H9 (cell line): ENCODE results near the gene KRTAP20-3. TPM values are rescaled to one million over a fixed set of nuclear protein-coding genes. Genes with fewer than 3 reads are reported as not detected.

Source experiments
- DNase-seq: peaks from one replicate; pipeline ENCODE4 v3.0.0-alpha.2; 2017
- H2AFZ ChIP-seq: one replicate; pipeline ENCODE4 v1.6.1; 2013; ENCODE audit warnings: mild to moderate bottlenecking, low read length, control low read depth, moderate library complexity
- H2AK5ac ChIP-seq: 2 replicates; pipeline ENCODE4 v1.6.1; 2013; ENCODE audit warnings: low read length, control low read depth, mixed read lengths; ENCODE audit not compliant: insufficient read length
- H2BK120ac ChIP-seq: one replicate; pipeline ENCODE4 v1.6.1; 2013; ENCODE audit warnings: low read depth, mild to moderate bottlenecking, low read length, control low read depth, inconsistent platforms; ENCODE audit not compliant: poor library complexity, severe bottlenecking
- H2BK12ac ChIP-seq: 2 replicates; pipeline ENCODE4 v1.6.1; 2013; ENCODE audit warnings: low read length, control low read depth, mixed read lengths, low read depth; ENCODE audit not compliant: insufficient read length
- H2BK15ac ChIP-seq: 2 replicates; pipeline ENCODE4 v1.6.1; 2013; ENCODE audit warnings: low read depth, low read length, control low read depth
- H2BK20ac ChIP-seq: one replicate; pipeline ENCODE4 v1.6.1; 2013; ENCODE audit warnings: low read depth, mild to moderate bottlenecking, low read length, control low read depth, inconsistent platforms; ENCODE audit not compliant: poor library complexity, severe bottlenecking
- H2BK5ac ChIP-seq: 2 replicates; pipeline ENCODE4 v1.6.1; 2013; ENCODE audit warnings: low read length, control low read depth, mixed read lengths; ENCODE audit not compliant: insufficient read length
- H3K14ac ChIP-seq: 2 replicates; pipeline ENCODE4 v1.6.1; 2013; ENCODE audit warnings: low read length, control low read depth; ENCODE audit not compliant: insufficient read depth
- H3K18ac ChIP-seq: 2 replicates; pipeline ENCODE4 v1.6.1; 2013; ENCODE audit warnings: low read depth, mild to moderate bottlenecking, mixed read lengths, low read length, control low read depth; ENCODE audit not compliant: insufficient read length
- H3K23ac ChIP-seq: 2 replicates; pipeline ENCODE4 v1.6.1; 2013; ENCODE audit warnings: low read length, control low read depth, mixed read lengths, low read depth; ENCODE audit not compliant: insufficient read length
- H3K23me2 ChIP-seq: 2 replicates; pipeline ENCODE4 v1.6.1; 2013; ENCODE audit warnings: low read depth, mild to moderate bottlenecking, mixed read lengths, low read length, control low read depth; ENCODE audit not compliant: insufficient read length, poor library complexity, severe bottlenecking
- H3K27ac ChIP-seq: 2 replicates; pipeline ENCODE4 v1.5.1; 2013; ENCODE audit warnings: low read length, control low read depth, mixed read lengths, low read depth; ENCODE audit not compliant: insufficient read length
- H3K27me3 ChIP-seq: 2 replicates; pipeline ENCODE4 v1.6.1; 2013; ENCODE audit warnings: low read length, control low read depth, inconsistent platforms; ENCODE audit not compliant: insufficient read depth
- H3K4ac ChIP-seq: 2 replicates; pipeline ENCODE4 v1.6.1; 2013; ENCODE audit warnings: low read depth, mild to moderate bottlenecking, control low read depth, inconsistent platforms, low read length, moderate library complexity
- H3K4me1 ChIP-seq: 2 replicates; pipeline ENCODE4 v1.6.1; 2013; ENCODE audit warnings: low read length, control low read depth, inconsistent platforms; ENCODE audit not compliant: insufficient read depth
- H3K4me2 ChIP-seq: 2 replicates; pipeline ENCODE4 v1.6.1; 2013; ENCODE audit warnings: low read length, control low read depth, mixed read lengths; ENCODE audit not compliant: insufficient read length, insufficient read depth
- H3K56ac ChIP-seq: 2 replicates; pipeline ENCODE4 v1.6.1; 2013; ENCODE audit warnings: low read depth, mild to moderate bottlenecking, mixed read lengths, low read length, control low read depth; ENCODE audit not compliant: insufficient read length
- H3K79me1 ChIP-seq: 2 replicates; pipeline ENCODE4 v1.6.1; 2013; ENCODE audit warnings: low read depth, mild to moderate bottlenecking, moderate library complexity, low read length, control low read depth, inconsistent platforms; ENCODE audit not compliant: insufficient read depth, poor library complexity, severe bottlenecking
- H3K79me2 ChIP-seq: 2 replicates; pipeline ENCODE4 v1.6.1; 2013; ENCODE audit warnings: low read length, control low read depth, inconsistent platforms; ENCODE audit not compliant: insufficient read depth
- H3K9ac ChIP-seq: 2 replicates; pipeline ENCODE4 v1.6.1; 2013; ENCODE audit warnings: low read length, control low read depth, mixed read lengths; ENCODE audit not compliant: insufficient read length; ENCODE audit errors: extremely low read depth
- H3K9me3 ChIP-seq: one replicate; pipeline ENCODE4 v1.6.1; 2013; ENCODE audit warnings: low read depth, low read length, inconsistent platforms; ENCODE audit not compliant: control insufficient read depth
- H3T11ph ChIP-seq: one replicate; pipeline ENCODE4 v1.6.1; 2013; ENCODE audit warnings: mild to moderate bottlenecking, low read length, control low read depth, inconsistent platforms
- H4K20me1 ChIP-seq: one replicate; pipeline ENCODE4 v1.6.1; 2013; ENCODE audit not compliant: control insufficient read depth, insufficient read length, insufficient read depth
- H4K5ac ChIP-seq: 2 replicates; pipeline ENCODE4 v1.6.1; 2013; ENCODE audit warnings: low read depth, mild to moderate bottlenecking, mixed read lengths, low read length, control low read depth; ENCODE audit not compliant: insufficient read length
- H4K8ac ChIP-seq: replicated peaks from 2 replicates; pipeline ENCODE4 v1.6.1; 2013; ENCODE audit warnings: low read length, control low read depth, mixed read lengths, low read depth; ENCODE audit not compliant: insufficient read length
- H4K91ac ChIP-seq: 2 replicates; pipeline ENCODE4 v1.6.1; 2013; ENCODE audit warnings: low read depth, mild to moderate bottlenecking, moderate library complexity, mixed read lengths, low read length, control low read depth; ENCODE audit not compliant: insufficient read length
- H3K27ac Mint-ChIP-seq, 3 experiments: 2 replicates in 2 of 3; 3 replicates in 1 of 3; pipeline ENCODE4 v1.8.0; 2020 to 2021; ENCODE audit warnings: mixed read lengths in 3 of 3, mild to moderate bottlenecking in 1 of 3, moderate library complexity in 1 of 3
- H3K27me3 Mint-ChIP-seq: 2 replicates; pipeline ENCODE4 v1.8.0; 2021; ENCODE audit warnings: low read depth, mild to moderate bottlenecking, moderate library complexity, mixed read lengths
- H3K36me3 Mint-ChIP-seq, 3 experiments: 2 replicates in 2 of 3; 3 replicates in 1 of 3; pipeline ENCODE4 v1.8.0; 2020 to 2021; ENCODE audit warnings: low read depth in 3 of 3, mixed read lengths in 3 of 3; ENCODE audit not compliant: insufficient read depth in 1 of 3
- H3K4me1 Mint-ChIP-seq, 2 experiments: 2 replicates each; pipeline ENCODE4 v1.8.0; 2020; ENCODE audit warnings: mixed read lengths in 2 of 2
- H3K4me3 Mint-ChIP-seq, 2 experiments: 2 replicates in 1 of 2; 3 replicates in 1 of 2; pipeline ENCODE4 v1.8.0; 2020 to 2021; ENCODE audit warnings: mild to moderate bottlenecking in 2 of 2, mixed read lengths in 2 of 2, moderate library complexity in 1 of 2
- H3K9me3 Mint-ChIP-seq, 2 experiments: 2 replicates in 1 of 2; 3 replicates in 1 of 2; pipeline ENCODE4 v1.8.0; 2020; ENCODE audit warnings: mild to moderate bottlenecking in 2 of 2, mixed read lengths in 2 of 2, moderate library complexity in 1 of 2
- WGBS: extraction: QIAGEN DNeasy Blood & Tissue Kit; methylation state at CpG from one replicate; pipeline ENCODE4 v1.1.7; 2013; ENCODE audit warnings: missing lambda C conversion rate, low lambda C conversion rate, mixed read lengths; ENCODE audit not compliant: insufficient read length; ENCODE audit errors: extremely low coverage; 5-methylcytosine and 5-hydroxymethylcytosine counted together
- total RNA-seq: library from RNA; stranded (reverse); gene quantifications from 2 replicates; pipeline ENCODE4 v1.2.1, GENCODE V29; 2021
- TF ChIP-seq, protein P1 (sequence below): fragments of 200-600 bp; sonication (generic); conservative IDR thresholded peaks from 3 replicates; pipeline ENCODE4 v1.8.0; 2021; ENCODE audit warnings: antibody characterized with exemption, mild to moderate bottlenecking

Gene KRTAP20-3
- total RNA-seq, 1 experiment from 2014 or later: not detected

DNA sequence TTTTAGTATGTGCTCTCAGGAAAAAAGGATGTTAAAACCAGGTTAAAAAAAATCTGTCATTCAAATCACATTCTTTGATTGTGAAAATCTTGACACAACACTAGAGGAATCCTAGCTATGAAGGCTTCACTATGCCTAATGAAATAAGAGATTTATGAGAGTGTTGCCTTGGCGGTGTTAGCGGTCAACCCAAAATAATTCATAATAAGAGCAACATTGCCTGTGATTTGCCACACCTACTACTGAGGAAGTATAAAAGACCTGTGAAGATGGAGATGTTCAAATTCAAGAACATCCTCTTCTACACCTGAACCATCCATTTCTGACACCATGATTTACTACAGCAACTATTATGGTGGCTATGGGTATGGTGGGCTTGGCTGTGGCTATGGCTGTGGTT is 26.5 kb upstream of the KRTAP20-3 start, which contains the start of gene KRTAP20-1:
KRTAP20-1 (plus strand) TSS at position 301 of the 400 bp plus-strand sequence; CDS start at position 331, 30 bp downstream.
- H3K27me3 Mint-ChIP-seq: no peaks in the 10 kb centered on the region; the same call in none of the 2 replicates
- DNase-seq: no peak
- H3K36me3 Mint-ChIP-seq: peaks cover 0 to 9% (median under 1%) of the 10 kb centered on the region in 3 experiments; a peak in 4 of 7 replicates
- Histone ChIP-seq H4K20me1 (no peaks in the 10 kb centered on the region), H2BK5ac (no peak within 1 kb of the TSS), H2BK120ac (no peak within 1 kb of the TSS), H3K23me2 (no peaks in the 10 kb centered on the region), H2BK20ac (no peak within 1 kb of the TSS), H2AFZ (no peak within 1 kb of the TSS), H3K4me2 (no peak within 1 kb of the TSS), H3K9me3 (no peaks in the 10 kb centered on the region), H3K14ac (no peak within 1 kb of the TSS), H3K79me1 (no peaks in the 10 kb centered on the region), H3K27me3 (no peaks in the 10 kb centered on the region), H3K4ac (no peak within 1 kb of the TSS), H2AK5ac (no peak within 1 kb of the TSS), H3K9ac (no peak within 1 kb of the TSS), H4K91ac (no peak within 1 kb of the TSS), H3K18ac (no peak within 1 kb of the TSS), H2BK15ac (no peak within 1 kb of the TSS), H4K8ac (no peak within 1 kb of the TSS), H3K27ac (no peak within 1 kb of the TSS), H3T11ph (no peak within 1 kb of the TSS), H3K23ac (no peak within 1 kb of the TSS), H3K4me1 (no peaks in the 10 kb centered on the region), H4K5ac (no peak within 1 kb of the TSS), H2BK12ac (no peak within 1 kb of the TSS), H3K79me2 (no peaks in the 10 kb centered on the region), H3K56ac (no peak within 1 kb of the TSS)
- TF ChIP-seq, protein P1, sequence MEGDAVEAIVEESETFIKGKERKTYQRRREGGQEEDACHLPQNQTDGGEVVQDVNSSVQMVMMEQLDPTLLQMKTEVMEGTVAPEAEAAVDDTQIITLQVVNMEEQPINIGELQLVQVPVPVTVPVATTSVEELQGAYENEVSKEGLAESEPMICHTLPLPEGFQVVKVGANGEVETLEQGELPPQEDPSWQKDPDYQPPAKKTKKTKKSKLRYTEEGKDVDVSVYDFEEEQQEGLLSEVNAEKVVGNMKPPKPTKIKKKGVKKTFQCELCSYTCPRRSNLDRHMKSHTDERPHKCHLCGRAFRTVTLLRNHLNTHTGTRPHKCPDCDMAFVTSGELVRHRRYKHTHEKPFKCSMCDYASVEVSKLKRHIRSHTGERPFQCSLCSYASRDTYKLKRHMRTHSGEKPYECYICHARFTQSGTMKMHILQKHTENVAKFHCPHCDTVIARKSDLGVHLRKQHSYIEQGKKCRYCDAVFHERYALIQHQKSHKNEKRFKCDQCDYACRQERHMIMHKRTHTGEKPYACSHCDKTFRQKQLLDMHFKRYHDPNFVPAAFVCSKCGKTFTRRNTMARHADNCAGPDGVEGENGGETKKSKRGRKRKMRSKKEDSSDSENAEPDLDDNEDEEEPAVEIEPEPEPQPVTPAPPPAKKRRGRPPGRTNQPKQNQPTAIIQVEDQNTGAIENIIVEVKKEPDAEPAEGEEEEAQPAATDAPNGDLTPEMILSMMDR: no peak
- no peak within 1 kb of the TSS; a peak in 1 of 7 replicates for H3K27ac Mint-ChIP-seq
- no peak within 1 kb of the TSS for H3K4me3 Mint-ChIP-seq
- peaks cover 0 to 24% of the 10 kb centered on the region in 2 experiments; a peak in 3 of 5 replicates for H3K9me3 Mint-ChIP-seq
- no peaks in the 10 kb centered on the region for H3K4me1 Mint-ChIP-seq
- no CpG with 5 or more reads among the region's 2 CpGs for WGBS
